IPS DF 6.9 (cell line): Measurements from ENCODE around the gene ENTPD6.

Source experiments
- DNase-seq: peaks from one replicate; pipeline ENCODE4 v3.0.0-alpha.2; 2013; ENCODE audit warnings: low read depth, low spot score
- H3K27ac ChIP-seq: one replicate; pipeline ENCODE4 v1.5.1; 2013; ENCODE audit warnings: low read length, control low read depth
- H3K27me3 ChIP-seq: 2 replicates; pipeline ENCODE4 v1.6.1; 2013; ENCODE audit warnings: mild to moderate bottlenecking, low read length; ENCODE audit not compliant: control insufficient read depth, insufficient read depth
- H3K36me3 ChIP-seq: 2 replicates; pipeline ENCODE4 v1.6.1; 2013; ENCODE audit warnings: low read length; ENCODE audit not compliant: control insufficient read depth, insufficient read depth
- H3K4me1 ChIP-seq: 2 replicates; pipeline ENCODE4 v1.6.1; 2013; ENCODE audit warnings: low read length; ENCODE audit not compliant: control insufficient read depth, insufficient read depth
- H3K4me3 ChIP-seq: 2 replicates; pipeline ENCODE4 v1.5.1; 2013; ENCODE audit warnings: mild to moderate bottlenecking, low read length
- H3K9me3 ChIP-seq: 2 replicates; pipeline ENCODE4 v1.6.1; 2013; ENCODE audit warnings: low read length, inconsistent platforms; ENCODE audit not compliant: control insufficient read depth, insufficient read depth
- WGBS: extraction: QIAGEN DNeasy Blood & Tissue Kit; methylation state at CpG from one replicate; pipeline ENCODE4 v1.1.7; 2013; ENCODE audit warnings: mixed read lengths, missing lambda C conversion rate; ENCODE audit not compliant: insufficient read length, insufficient coverage; 5-methylcytosine and 5-hydroxymethylcytosine counted together

ENTPD6 gene

DNA sequence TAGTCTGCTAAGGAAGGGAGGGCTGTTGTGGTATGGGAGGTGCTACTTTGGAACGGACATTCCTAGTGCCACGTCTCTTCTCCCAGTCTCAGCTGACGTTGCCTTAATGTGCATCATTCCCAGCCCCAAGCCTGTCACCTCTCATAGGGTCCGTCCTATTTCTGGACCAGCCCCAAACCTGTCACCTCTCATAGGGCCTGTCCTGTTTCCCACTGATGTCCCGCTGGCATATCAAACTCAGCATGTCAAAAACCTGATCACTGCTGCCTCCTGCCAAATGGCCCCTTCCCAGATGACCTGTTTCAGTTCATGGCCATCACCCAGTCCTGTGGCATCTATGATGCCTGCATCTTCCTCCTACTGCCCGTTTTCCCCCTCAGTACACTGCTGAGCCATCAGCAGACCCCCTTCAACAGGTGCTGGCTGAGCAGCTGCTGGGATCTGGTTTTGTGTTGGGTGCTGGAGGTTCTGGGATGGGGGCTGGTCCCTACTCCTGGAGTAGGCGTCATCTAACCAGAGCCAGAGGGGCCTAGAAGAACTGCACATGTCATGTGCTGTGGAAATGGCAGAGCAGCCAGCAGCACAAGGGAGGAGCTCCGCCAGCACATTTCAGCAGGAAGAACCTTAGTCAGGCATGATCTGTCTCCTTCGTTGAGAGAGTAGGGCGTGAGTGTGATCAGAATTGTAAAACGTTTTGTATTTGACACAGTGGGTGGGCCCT lies 3.3 kb downstream of the ENTPD6 start:
- no peak for DNase-seq
- Histone ChIP-seq H3K27me3 (no peaks in the 10 kb centered on the region), H3K27ac (no peak overlapping the region), H3K9me3 (no peaks in the 10 kb centered on the region), H3K36me3 (no peaks in the 10 kb centered on the region), H3K4me3 (no peak overlapping the region), H3K4me1 (peaks cover 2% of the 10 kb centered on the region)
- no CpG with 5 or more reads among the region's 11 CpGs for WGBS

DNA sequence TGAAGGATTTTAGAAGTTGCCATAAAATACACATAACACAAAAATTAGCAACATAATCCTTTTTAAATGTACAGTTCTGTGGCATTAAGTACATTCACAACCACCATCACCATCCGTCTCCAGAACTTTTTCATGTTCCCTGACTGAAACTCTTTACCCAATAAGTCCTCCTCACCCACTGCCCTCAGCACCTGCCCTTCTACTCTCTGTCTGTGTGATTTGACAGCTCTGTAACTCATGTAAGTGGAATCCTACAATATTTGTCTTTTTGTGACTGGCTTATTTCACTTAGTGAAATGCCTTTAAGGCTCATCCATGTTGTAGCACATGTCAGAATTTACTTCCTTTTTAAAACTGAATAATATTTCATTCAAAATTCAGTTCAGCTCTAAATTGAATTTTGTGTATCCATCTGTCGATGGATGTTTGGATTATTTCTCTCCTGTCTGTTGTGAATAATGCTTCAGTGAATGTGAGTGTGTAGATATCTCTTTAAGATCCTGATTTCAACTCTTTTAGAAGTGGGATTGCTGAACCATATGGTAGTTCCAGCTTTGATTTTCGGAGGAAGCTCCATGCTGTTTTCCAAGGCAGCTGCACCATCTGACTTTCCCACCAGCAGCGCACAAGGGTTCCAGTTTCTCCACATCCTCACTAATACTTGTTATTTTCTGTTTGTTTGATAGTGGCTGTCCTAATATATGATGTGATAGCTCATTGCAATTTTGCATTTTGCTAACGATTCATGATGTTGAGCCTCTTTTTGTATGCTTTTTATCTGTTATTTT lies 4.2 kb downstream of the ENTPD6 start:
- WGBS = no CpG with 5 or more reads among the region's 5 CpGs
- Histone ChIP-seq H3K36me3 (no peaks in the 10 kb centered on the region), H3K9me3 (no peaks in the 10 kb centered on the region), H3K4me3 (no peak overlapping the region), H3K4me1 (peaks cover 2% of the 10 kb centered on the region), H3K27me3 (no peaks in the 10 kb centered on the region), H3K27ac (no peak overlapping the region)
- DNase-seq = no peak

DNA sequence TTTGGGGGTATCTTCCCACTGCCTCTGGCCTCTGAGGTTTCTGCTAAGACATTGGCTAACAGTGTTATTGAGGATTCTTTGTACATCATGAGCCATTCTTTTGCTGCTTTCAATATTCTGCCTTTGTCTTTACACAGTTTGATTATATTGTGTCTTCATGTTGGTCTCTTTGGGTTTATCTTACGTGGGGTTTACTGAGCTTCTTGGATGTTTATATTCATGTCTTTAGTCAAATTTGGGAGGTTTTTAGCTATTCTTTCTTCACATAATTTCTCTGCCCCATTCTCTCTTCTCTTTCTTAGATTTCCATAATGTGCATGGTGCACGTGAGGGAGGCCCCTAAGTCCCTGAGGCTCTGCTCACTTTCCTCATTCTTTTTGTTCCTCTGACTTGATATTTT lies 7.6 kb downstream of the ENTPD6 start:
- Histone ChIP-seq H3K9me3 (no peaks in the 10 kb centered on the region), H3K27ac (no peak overlapping the region), H3K27me3 (no peaks in the 10 kb centered on the region), H3K4me3 (no peak overlapping the region), H3K36me3 (no peaks in the 10 kb centered on the region), H3K4me1 (no peaks in the 10 kb centered on the region)
- DNase-seq = no peak
- no CpG with 5 or more reads among the region's 2 CpGs for WGBS

DNA sequence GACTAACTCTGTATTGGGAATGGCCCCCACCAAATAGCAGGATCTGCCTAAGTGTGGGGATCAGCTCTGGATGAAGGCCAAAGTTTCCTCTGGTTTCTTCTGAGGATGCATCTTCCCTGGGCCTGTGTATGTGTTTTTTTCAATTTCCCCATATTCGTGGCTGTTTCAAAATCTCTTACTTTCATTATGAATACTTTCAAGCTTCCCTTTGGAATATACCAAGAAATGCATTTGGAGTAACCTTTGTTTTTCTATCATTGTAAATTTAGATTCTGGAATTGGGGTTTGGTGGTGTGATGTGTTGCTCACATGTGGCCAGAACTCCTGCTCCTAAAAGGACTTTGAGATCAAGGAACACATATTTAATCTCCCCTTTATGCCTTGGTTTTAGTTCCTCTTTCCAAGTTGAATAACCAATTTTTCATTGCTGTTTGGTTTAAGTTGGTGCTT lies 8.4 kb downstream of the ENTPD6 start:
- Histone ChIP-seq H3K9me3 (no peaks in the 10 kb centered on the region), H3K27ac (no peak overlapping the region), H3K4me1 (no peaks in the 10 kb centered on the region), H3K36me3 (no peaks in the 10 kb centered on the region), H3K27me3 (no peaks in the 10 kb centered on the region), H3K4me3 (no peak overlapping the region)
- WGBS = no CpG with 5 or more reads among the region's 1 CpG
- no peak for DNase-seq

DNA sequence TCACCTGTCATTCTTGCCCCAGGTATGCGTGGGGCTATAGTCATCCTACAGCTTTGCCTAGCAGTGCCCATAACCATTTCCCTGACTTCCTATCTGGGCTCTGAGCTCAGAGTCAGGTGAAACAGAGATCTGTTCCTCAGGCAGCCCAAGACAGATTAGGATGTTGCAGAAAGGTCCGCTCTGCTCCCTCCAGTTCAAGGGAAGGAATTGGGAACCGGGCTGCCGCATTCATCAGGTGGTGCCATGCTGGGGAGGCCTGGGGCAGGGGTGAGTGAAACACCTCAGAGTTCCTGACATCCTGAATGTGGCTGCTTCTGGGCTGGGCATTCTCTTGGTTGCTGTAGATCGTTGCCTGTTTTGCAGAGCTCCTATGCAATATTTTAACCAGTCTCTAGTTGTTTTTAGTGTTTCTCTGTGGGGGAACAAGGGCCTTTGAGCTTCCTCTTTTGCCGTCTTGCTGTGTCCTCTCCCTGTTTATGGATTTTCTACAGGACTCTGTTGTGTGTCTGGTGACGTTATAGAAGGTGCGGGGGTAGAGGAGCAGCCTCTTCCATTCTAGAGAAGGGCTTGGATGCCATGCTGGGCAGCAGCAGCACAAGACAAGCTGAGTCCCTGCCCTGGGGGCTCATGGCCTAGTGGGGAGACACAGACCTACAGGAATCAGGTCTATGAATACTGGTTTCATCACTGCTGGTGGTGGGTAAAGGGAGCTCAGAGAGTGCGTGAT lies 9.2 kb downstream of the ENTPD6 start:
- Histone ChIP-seq H3K9me3 (no peaks in the 10 kb centered on the region), H3K4me1 (no peaks in the 10 kb centered on the region), H3K4me3 (no peak overlapping the region), H3K27me3 (no peaks in the 10 kb centered on the region), H3K36me3 (no peaks in the 10 kb centered on the region), H3K27ac (no peak overlapping the region)
- no peak for DNase-seq
- no CpG with 5 or more reads among the region's 9 CpGs for WGBS

DNA sequence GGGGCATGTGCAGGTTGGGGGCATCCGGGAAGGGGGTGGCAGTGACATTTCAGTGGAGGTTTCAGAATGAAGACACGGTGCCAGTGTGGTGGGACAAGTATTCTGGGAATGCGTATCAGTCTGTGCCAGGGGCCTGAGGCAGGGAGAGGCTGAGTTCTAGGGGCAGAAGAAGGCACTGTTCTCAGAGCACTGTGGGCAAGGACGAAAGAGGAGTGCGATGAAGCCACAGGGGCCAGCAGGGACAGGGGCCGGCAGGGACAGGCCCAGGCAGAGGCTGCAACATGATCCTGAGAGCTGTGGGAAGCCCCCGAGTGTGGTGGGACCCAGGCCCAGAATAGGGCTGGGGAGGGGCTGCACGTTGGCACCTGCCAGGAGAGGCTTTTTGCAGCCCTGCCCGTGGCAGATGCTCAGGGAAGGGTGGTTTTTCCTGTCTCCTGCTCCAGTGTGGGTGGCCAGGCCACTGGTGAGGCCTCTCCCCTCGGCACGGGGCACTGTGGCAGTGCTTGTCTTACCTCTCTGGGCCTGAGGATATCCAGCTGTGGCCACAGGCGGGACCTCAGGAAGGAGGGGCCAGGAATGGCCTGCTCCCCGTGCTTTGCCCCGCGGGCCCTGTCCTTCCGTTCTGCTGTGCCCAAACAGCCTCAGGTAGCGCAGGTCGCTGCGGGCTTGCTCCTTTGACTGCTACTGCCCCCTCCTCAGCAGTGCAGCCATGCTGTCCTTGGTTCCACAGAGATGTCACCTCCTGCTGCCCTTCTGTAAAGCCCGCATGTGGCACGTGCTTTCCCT lies 10.0 kb downstream of the ENTPD6 start:
- Histone ChIP-seq H3K27me3 (no peaks in the 10 kb centered on the region), H3K36me3 (no peaks in the 10 kb centered on the region), H3K27ac (no peak overlapping the region), H3K4me1 (no peaks in the 10 kb centered on the region), H3K9me3 (no peaks in the 10 kb centered on the region), H3K4me3 (no peak overlapping the region)
- no peak for DNase-seq
- WGBS = no CpG with 5 or more reads among the region's 21 CpGs

DNA sequence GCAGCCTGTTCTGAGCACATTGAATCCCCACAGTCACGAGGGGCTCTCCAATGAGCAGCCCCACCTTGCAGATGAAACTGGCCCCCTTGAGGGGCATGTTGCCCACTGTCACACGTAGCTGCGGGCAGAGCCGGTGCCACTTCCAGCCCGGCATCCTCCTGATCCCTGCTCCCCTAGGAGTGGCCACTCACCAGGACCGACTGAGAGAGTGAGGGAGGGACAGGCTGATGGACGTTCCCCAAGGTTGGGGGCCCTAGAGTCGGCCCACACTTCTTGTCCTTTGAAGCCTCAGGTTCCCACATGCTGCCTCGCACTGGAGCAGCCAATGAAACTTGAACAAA lies 10.5 kb downstream of the ENTPD6 start:
- no CpG with 5 or more reads among the region's 9 CpGs for WGBS
- no peak for DNase-seq
- H3K9me3 ChIP-seq = no peaks in the 10 kb centered on the region

DNA sequence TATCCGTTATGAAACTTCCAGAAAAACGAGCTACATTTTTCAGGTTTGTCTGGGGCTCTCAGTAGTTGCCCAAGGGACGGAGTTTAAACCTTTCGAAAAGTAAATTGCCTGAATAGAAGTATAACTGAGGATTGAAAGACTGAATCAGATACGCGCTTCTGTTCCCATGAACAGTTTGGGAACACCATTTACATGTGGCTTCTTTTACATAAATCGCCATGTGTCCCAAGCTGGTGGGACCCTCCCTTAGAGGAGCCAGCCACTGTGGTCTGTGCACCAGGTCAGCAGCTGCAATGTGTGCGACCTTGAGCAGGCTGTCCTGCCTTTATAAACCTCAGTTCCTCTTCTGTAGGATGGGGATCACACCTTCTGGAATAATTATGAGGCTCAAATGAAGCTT lies 11.0 kb downstream of the ENTPD6 start:
- Histone ChIP-seq H3K4me3 (no peak overlapping the region), H3K9me3 (no peaks in the 10 kb centered on the region), H3K36me3 (no peaks in the 10 kb centered on the region), H3K27ac (no peak overlapping the region), H3K4me1 (no peaks in the 10 kb centered on the region), H3K27me3 (no peaks in the 10 kb centered on the region)
- WGBS = no CpG with 5 or more reads among the region's 8 CpGs
- no peak for DNase-seq

More for the DNA sequence above, 10.5 kb downstream of the ENTPD6 start:
- Histone ChIP-seq H3K36me3 (no peaks in the 10 kb centered on the region), H3K4me1 (no peaks in the 10 kb centered on the region), H3K27me3 (no peaks in the 10 kb centered on the region), H3K4me3 (no peak overlapping the region), H3K27ac (no peak overlapping the region)

DNA sequence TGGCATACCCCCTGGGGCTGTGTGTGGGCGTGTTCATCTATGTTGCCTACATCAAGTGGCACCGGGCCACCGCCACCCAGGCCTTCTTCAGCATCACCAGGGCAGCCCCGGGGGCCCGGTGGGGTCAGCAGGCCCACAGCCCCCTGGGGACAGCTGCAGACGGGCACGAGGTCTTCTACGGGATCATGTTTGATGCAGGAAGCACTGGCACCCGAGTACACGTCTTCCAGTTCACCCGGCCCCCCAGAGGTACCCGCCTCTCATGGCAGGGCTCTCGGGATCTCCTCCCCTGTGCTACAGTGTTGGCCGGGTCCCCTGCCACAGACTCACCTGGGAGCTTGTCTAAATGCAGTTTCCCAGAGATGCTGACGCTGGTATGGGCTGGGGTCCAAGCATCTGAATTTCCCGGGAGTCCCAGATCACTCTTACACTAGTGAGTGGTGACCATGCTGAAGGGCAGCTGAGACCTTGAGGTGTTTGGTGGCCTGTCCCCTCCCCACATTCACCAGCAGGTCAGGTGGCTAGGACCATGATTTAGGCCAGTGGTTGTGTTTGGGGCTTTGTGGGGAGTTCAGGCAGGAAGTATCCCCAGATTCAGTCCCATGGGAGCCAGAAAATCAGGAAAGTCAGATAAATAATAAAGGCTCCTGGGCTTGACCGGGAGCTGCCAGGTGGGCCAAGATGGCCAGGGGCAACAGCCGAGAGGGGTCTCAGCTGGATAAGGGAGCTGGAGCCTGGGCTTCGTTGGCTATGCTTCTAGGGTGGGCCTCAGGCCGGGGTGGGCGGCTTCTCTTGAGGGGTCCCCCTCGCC lies 11.8 kb downstream of the ENTPD6 start:
- peaks cover 3% of the 10 kb centered on the region; the same call in 1 of the 2 replicates for H3K36me3 ChIP-seq
- no peak for DNase-seq
- no peaks in the 10 kb centered on the region for H3K27me3 ChIP-seq
- no peak overlapping the region for H3K4me3 ChIP-seq
- H3K9me3 ChIP-seq = no peaks in the 10 kb centered on the region
- WGBS = no CpG with 5 or more reads among the region's 22 CpGs
- no peak overlapping the region for H3K27ac ChIP-seq
- no peaks in the 10 kb centered on the region for H3K4me1 ChIP-seq
